ENCODE results near the gene VMO1. TPM values are rescaled to one million over a fixed set of nuclear protein-coding genes. Genes with fewer than 3 reads are reported as not detected.

VMO1 gene
- total and polyA plus RNA-seq, 5 experiments from 2014 or later = 0.60 TPM; not detected in 4

DNA sequence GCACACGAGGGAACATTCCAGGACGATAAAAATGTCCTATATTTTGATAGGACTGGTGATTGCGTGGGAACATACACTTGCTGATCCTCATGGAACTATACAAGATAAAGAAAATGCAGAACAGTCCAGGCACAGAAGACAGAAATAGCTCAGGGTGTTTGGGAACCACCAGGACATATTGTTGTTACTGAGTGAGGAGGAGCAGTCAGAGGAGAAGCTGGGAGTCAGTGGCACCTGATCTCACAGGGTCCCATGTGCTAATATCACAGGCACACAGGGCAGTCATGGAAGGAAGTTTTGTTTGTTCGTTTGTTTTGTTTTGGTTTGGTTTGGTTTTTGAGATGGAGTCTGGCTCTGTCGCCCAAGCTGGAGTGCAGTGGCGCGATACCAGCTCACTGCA, 26.5 kb upstream of the VMO1 start:
- DNase-seq = no peak
- no peaks in the 10 kb centered on the region for H3K9me3 Mint-ChIP-seq
- H3K4me3 Mint-ChIP-seq = no peak overlapping the region
- H3K4me1 Mint-ChIP-seq = peaks cover 0 to 16% (median 6%) of the 10 kb centered on the region in 4 donors
- H3K27ac Mint-ChIP-seq = peak overlapping the region in 1 of 10 donors; percentile 49
- ATAC-seq = no peak
- POLR2A ChIA-PET = interaction anchor here (0.6 to 1.1 kb wide), 2 partner anchors 42 to 80 kb away, joined by 3 read pairs; no protein-coding TSS in a partner anchor
- H3K27me3 Mint-ChIP-seq = no peaks in the 10 kb centered on the region
- peaks cover 0 to 11% (median 2%) of the 10 kb centered on the region in 3 donors for H3K36me3 Mint-ChIP-seq

DNA sequence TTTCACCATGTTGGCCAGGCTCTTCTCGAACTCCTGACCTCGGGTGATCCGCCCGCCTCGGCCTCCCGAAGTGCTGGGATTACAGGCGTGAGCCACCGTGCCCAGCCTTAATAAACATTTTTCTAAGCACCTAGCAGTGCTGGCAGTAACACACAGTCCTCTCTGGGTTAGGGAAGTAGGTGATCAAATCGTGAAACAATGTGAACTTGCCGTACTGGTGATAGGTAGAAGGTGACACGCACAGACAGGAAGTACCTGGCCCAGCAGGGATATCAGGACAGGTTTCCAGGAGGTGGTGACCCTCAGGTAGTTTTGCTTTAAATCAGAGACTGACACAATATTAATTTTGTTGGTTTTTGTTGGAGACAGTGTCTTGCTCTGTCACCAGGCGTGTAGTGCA, 25.3 kb upstream of the VMO1 start:
- POLR2A ChIA-PET = interaction anchor here (1.6 kb wide), 1 partner anchor 15 kb away, joined by 5 read pairs; the partner anchor contains the start of gene PSMB6
- Mint-ChIP-seq H3K9me3 (no peaks in the 10 kb centered on the region), H3K36me3 (peaks cover 0 to 7% (median 2%) of the 10 kb centered on the region in 3 donors), H3K27ac (no peak overlapping the region), H3K4me3 (peak overlapping the region in 1 of 10 donors; percentile 41), H3K27me3 (no peaks in the 10 kb centered on the region), H3K4me1 (peaks cover 0 to 19% (median 6%) of the 10 kb centered on the region in 4 donors)
- DNase-seq = no peak
- no peak for ATAC-seq

- H3K4me3 Mint-ChIP-seq = peak overlapping the region in 1 of 10 donors; percentile 26
- DNase-seq (no peak), ATAC-seq (no peak)
- peaks cover 0 to 24% (median 9%) of the 10 kb centered on the region in 4 donors for H3K4me1 Mint-ChIP-seq
- H3K36me3 Mint-ChIP-seq = peaks cover 0 to 7% (median 0%) of the 10 kb centered on the region in 3 donors
- peak overlapping the region in 3 of 10 donors; percentile 28 to 60 (median 31) for H3K27ac Mint-ChIP-seq
- POLR2A ChIA-PET = interaction anchor here (0.6 to 1.6 kb wide), 2 partner anchors 15 to 107 kb away, joined by 3 to 5 read pairs; partner anchors contain the start of genes PELP1 and PSMB6
- H3K27me3 Mint-ChIP-seq = no peaks in the 10 kb centered on the region
- H3K9me3 Mint-ChIP-seq = no peaks in the 10 kb centered on the region
Observed at GRCh38 chr17:4810696-4811290, 24.6 kb upstream of the VMO1 start.

- ATAC-seq = no peak
- no peak for DNase-seq
- Mint-ChIP-seq H3K4me3 (peak overlapping the region; percentile 52 to 90 (median 78)), H3K36me3 (peaks cover 0 to 2% (median 0%) of the 10 kb centered on the region in 3 donors), H3K27me3 (no peaks in the 10 kb centered on the region), H3K9me3 (no peaks in the 10 kb centered on the region), H3K27ac (peak overlapping the region in 5 of 10 donors; percentile 26 to 84 (median 37)), H3K4me1 (peaks cover 0 to 24% (median 8%) of the 10 kb centered on the region in 4 donors)
- POLR2A ChIA-PET = interaction anchor here (2.6 to 3.1 kb wide), 2 partner anchors 12 to 99 kb away, joined by 14 to 20 read pairs; partner anchors contain the start of genes ARRB2 and PSMB6
Observed at GRCh38 chr17:4808378-4808767, 22.2 kb upstream of the VMO1 start.

DNA sequence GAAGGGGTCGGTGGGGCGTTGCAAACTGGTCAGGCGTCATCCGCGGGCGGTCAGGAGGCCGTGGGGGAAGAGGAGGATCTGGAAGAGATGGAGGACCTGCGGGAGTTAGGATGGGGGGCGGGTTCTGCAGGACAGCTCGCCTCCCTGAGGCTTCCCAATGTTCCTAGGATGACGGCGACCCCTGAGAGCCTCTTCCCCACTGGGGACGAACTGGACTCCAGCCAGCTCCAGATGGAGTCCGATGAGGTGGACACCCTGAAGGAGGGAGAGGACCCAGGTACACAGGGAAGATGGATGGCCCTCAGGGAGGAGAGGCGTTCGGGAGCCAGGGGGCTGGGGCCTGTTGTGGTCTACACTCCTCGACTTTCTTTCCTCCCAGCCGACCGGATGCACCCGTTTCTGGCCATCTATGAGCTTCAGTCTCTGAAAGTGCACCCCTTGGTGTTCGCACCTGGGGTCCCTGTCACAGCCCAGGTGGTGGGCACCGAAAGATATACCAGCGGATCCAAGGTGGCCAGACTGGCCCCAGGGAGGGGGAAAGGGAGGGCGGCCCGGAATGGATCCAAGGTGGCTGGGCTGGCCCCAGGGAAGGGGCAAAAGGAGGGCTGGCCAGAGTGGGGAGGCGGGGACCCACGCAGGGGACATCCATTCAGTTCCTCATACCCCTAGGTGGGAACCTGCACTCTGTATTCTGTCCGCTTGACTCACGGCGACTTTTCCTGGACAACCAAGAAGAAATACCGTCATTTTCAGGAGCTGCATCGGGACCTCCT, 21.6 kb upstream of the VMO1 start:
- ATAC-seq (no peak), DNase-seq (no peak)
- Mint-ChIP-seq H3K9me3 (no peaks in the 10 kb centered on the region), H3K27ac (peak overlapping the region in 4 of 10 donors; percentile 18 to 77 (median 26)), H3K4me1 (peaks cover 0 to 24% (median 8%) of the 10 kb centered on the region in 4 donors), H3K27me3 (no peaks in the 10 kb centered on the region), H3K36me3 (peaks cover 0 to 2% (median 0%) of the 10 kb centered on the region in 3 donors), H3K4me3 (peak overlapping the region; percentile 60 to 90 (median 78))
- POLR2A ChIA-PET = interaction anchor here (0.5 to 3.1 kb wide), 6 partner anchors 11 to 160 kb away, joined by 3 to 20 read pairs (median 9); partner anchors contain the start of genes ARRB2, GLTPD2, PSMB6 and SPAG7

DNA sequence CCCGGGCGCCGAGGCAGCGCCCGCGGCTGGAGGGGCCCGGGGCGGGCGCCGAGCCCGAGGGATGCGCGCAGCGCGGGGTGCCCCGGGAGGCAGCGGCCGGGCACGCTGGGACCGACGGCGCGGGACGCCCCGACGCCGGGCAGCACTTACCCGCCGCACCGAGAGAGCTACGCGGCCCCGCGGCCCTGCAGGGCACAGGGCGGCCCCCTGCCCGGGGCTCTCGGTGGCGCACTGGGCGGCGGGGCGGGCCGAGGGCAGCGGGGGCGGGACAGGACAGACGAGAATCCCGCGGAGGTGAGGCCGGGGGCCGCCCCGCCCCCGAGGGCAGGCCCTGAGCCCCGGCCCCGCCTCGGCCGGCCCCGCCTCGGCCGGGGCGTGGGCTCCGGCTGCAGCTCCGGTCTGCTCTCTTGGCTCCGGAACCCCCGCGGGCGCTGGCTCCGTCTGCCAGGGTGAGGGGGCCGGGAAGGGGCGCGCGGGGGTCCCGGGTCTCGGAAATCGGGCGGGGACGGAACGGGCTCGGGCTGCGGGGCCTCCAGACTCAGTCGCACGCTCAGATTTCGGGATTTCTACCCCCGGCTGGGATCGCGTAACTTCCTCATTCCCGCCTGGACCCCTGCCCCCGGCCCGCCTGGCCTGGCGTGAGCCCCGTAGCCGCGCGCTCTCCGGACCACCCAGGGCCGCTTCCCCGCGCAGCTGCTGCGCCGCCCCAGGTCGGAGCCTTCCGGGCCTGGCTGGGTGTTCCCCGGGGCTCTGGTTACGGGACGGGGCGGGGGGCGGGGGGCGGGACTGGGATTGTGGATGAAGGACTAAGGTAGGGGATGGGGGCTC, 20.8 kb upstream of the VMO1 start, which contains the start of gene PLD2:
Gene PLD2, plus strand, starts transcription at position 376 of the 828 bp plus-strand sequence. CDS start 621 bp downstream, outside the sequence.
- ATAC-seq (peak; percentile 95 to 97), DNase-seq (peak; percentile 74 to 91 (median 80))
- Mint-ChIP-seq H3K9me3 (no peaks in the 10 kb centered on the region), H3K4me1 (peaks cover 0 to 22% (median 8%) of the 10 kb centered on the region in 4 donors), H3K27ac (peak within 1 kb of the TSS in 5 of 10 donors; percentile 52 to 78 (median 74)), H3K4me3 (peak within 1 kb of the TSS; percentile 60 to 90 (median 80)), H3K36me3 (peaks cover 0 to 2% (median 0%) of the 10 kb centered on the region in 3 donors), H3K27me3 (no peaks in the 10 kb centered on the region)
- POLR2A ChIA-PET = interaction anchor here (0.5 to 3.1 kb wide), 9 partner anchors 10 to 160 kb away, joined by 3 to 20 read pairs (median 4); partner anchors contain the start of genes ARRB2, C17orf107, GLTPD2 and PSMB6

GRCh38 chr17:4806456-4806776, 20.3 kb upstream of the VMO1 start:
- POLR2A ChIA-PET = interaction anchor here (0.9 to 3.1 kb wide), 8 partner anchors 10 to 663 kb away, joined by 3 to 20 read pairs (median 5); partner anchors contain the start of genes ARRB2, C17orf107, GLTPD2 and PSMB6
- peak overlapping the region; percentile 60 to 88 (median 76) for H3K4me3 Mint-ChIP-seq
- H3K27ac Mint-ChIP-seq = peak overlapping the region in 5 of 10 donors; percentile 52 to 78 (median 73)
- peaks cover 0 to 2% (median 0%) of the 10 kb centered on the region in 3 donors for H3K36me3 Mint-ChIP-seq
- DNase-seq (no peak), ATAC-seq (no peak)
- H3K9me3 Mint-ChIP-seq = no peaks in the 10 kb centered on the region
- H3K4me1 Mint-ChIP-seq = peaks cover 0 to 22% (median 8%) of the 10 kb centered on the region in 4 donors
- H3K27me3 Mint-ChIP-seq = no peaks in the 10 kb centered on the region

DNA sequence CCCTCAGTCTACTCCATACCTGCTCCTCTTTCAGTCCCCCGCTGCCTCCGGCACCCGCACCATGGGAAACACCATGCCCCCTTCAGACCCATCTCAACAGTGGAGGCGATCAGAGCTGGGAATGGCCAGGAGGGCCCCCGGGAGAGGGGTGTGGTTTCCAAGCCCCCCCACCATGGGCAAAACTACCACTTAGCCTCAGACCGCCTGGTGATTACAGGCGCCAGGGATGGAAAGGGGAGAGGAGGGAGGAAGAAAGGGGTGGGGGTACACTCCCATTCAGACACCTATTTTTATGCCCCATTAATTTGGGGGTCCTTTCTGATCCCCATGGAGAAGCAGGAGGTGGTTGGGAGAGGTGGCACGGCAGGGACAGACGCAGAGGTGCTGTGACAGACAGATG, 16.1 kb upstream of the VMO1 start, which contains the start of gene C17orf114:
Gene C17orf114, minus strand, starts transcription at position 101 of the 400 bp plus-strand sequence.
- DNase-seq = no peak
- POLR2A ChIA-PET = no interaction called here
- no peak within 1 kb of the TSS for H3K4me3 Mint-ChIP-seq
- ATAC-seq = no peak
- peaks cover 0 to 6% (median 3%) of the 10 kb centered on the region in 4 donors for H3K4me1 Mint-ChIP-seq
- H3K27me3 Mint-ChIP-seq = no peaks in the 10 kb centered on the region
- H3K27ac Mint-ChIP-seq = peak within 1 kb of the TSS in 2 of 10 donors; percentile 43 to 81
- H3K36me3 Mint-ChIP-seq = peaks cover 0 to 20% (median 0%) of the 10 kb centered on the region in 3 donors
- no peaks in the 10 kb centered on the region for H3K9me3 Mint-ChIP-seq

DNA sequence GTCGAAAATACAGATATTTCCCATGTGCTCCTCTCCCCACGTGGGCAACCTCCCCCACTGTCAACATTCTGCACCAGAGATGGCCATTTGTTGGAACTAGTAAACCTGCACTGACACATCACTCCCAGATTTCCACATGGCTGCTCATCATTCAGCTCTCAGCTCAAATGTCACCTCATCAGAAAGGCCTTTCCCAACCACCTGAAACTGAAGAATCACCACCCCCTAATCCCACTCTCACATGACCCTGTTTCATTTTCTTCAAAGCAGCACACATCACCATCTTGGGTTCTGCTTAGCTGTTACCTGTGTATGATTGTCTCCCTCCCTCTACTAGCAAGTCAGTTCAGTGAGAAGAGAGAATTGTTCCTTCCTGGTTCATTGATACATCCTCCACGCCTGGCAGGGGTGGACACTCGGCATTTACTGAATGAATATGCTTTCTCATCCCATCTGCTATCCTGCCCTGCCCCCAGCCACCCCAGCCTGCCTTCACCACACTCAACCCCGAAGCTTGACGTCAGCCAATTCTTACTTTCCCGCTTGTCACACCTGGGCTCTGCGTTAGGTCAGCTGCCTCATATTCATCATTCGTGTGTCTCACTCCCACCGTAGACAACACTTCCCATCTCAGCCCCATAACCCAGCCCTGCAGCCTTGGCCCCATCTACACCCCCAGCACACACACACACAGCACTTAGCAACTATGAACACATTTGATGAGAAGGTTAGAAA, 14.5 kb upstream of the VMO1 start:
- peaks cover 8 to 16% (median 15%) of the 10 kb centered on the region in 4 donors for H3K4me1 Mint-ChIP-seq
- H3K4me3 Mint-ChIP-seq = no peak overlapping the region
- no peak for DNase-seq
- H3K27me3 Mint-ChIP-seq = no peaks in the 10 kb centered on the region
- no peaks in the 10 kb centered on the region for H3K9me3 Mint-ChIP-seq
- H3K36me3 Mint-ChIP-seq = peaks cover 0 to 23% (median 0%) of the 10 kb centered on the region in 3 donors
- POLR2A ChIA-PET = interaction anchor here (0.5 to 3.2 kb wide), 2 partner anchors 11 to 22 kb away, joined by 5 to 16 read pairs; partner anchors contain the start of gene GLTPD2
- ATAC-seq = no peak
- H3K27ac Mint-ChIP-seq = peak overlapping the region in 2 of 10 donors; percentile 21 to 43

DNA sequence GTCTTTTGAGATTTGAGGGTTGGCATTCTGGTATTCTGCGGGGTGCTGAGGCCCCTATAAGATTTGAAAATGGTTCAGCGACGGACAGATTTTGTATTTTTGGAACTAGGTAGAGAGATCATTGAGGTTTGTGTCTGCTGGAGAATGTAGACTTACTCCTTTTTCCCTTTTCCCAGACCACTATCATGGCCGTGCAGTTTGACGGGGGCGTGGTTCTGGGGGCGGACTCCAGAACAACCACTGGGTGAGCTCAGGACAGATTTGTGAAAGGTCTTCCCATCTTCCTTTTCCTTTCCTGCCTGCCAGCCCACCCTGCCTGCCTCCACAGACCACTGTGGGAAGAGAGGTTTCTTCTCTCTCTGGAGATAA, 10.4 kb upstream of the VMO1 start:
- Mint-ChIP-seq H3K27ac (peak overlapping the region; percentile 97 to 99 (median 99)), H3K4me1 (peaks cover 8 to 17% (median 16%) of the 10 kb centered on the region in 4 donors), H3K27me3 (peaks cover 0 to 5% (median 0%) of the 10 kb centered on the region in 5 donors), H3K9me3 (no peaks in the 10 kb centered on the region), H3K36me3 (peaks cover 0 to 23% (median 0%) of the 10 kb centered on the region in 3 donors), H3K4me3 (peak overlapping the region; percentile 97 to 100 (median 100))
- DNase-seq (no peak), ATAC-seq (no peak)
- POLR2A ChIA-PET = interaction anchor here (1.1 to 2.4 kb wide), 7 partner anchors 10 to 90 kb away, joined by 3 to 20 read pairs (median 5); partner anchors contain the start of genes ARRB2, MINK1 and PLD2

DNA sequence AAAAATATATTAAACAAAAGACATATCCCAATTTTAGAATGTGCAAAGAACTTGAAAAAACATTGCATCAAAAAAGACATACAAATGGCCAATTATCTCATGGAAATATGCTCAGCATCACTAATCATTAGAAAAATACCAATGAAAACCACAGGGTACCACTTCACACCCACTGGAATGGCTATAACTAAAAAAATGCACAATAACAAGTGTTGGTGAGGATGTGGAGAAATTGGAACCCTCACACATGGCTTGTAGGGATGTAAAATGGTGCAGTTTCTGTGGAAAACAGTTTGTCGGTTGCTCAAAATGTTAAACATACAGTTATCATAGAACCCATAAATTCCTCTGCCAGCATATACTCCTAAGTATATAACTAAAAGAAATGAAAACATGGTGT, 9.0 kb upstream of the VMO1 start:
- Mint-ChIP-seq H3K4me1 (peaks cover 12 to 27% (median 24%) of the 10 kb centered on the region in 4 donors), H3K27me3 (peaks cover 0 to 5% (median 0%) of the 10 kb centered on the region in 5 donors), H3K9me3 (no peaks in the 10 kb centered on the region), H3K36me3 (peaks cover 0 to 18% (median 0%) of the 10 kb centered on the region in 3 donors), H3K4me3 (peak overlapping the region in 3 of 10 donors; percentile 50 to 99 (median 55)), H3K27ac (peak overlapping the region in 4 of 10 donors; percentile 52 to 99 (median 97))
- DNase-seq = no peak
- ATAC-seq = no peak
- POLR2A ChIA-PET = no interaction called here
